Neuronal stem cell (in vitro differentiated cells): ENCODE measurements around the gene PELO.
"Not testable (repeated sequence)": the region's sequence is repeated elsewhere in the genome, so short reads cannot be mapped to it uniquely, and the experiment has no call there.

Source experiments
- DNase-seq: peaks from one replicate; pipeline ENCODE4 v3.0.0-alpha.2; 2013; ENCODE audit warnings: low spot score
- H2AFZ ChIP-seq: one replicate; pipeline ENCODE4 v1.6.1; 2013; ENCODE audit warnings: mild to moderate bottlenecking, low read length, inconsistent platforms
- H2AK5ac ChIP-seq: 2 replicates; pipeline ENCODE4 v1.6.1; 2013; ENCODE audit warnings: low read depth, mild to moderate bottlenecking, inconsistent platforms, low read length, moderate library complexity, mixed read lengths
- H2BK120ac ChIP-seq: 2 replicates; pipeline ENCODE4 v1.6.1; 2013; ENCODE audit warnings: low read depth, mild to moderate bottlenecking, inconsistent platforms, low read length, moderate library complexity, mixed read lengths
- H2BK12ac ChIP-seq: one replicate; pipeline ENCODE4 v1.6.1; 2013; ENCODE audit warnings: low read length, inconsistent platforms
- H2BK15ac ChIP-seq: 2 replicates; pipeline ENCODE4 v1.6.1; 2013; ENCODE audit warnings: mild to moderate bottlenecking, low read length, inconsistent platforms, mixed read lengths
- H2BK5ac ChIP-seq: one replicate; pipeline ENCODE4 v1.6.1; 2013; ENCODE audit warnings: inconsistent platforms, mild to moderate bottlenecking, low read length, moderate library complexity
- H3K14ac ChIP-seq: one replicate; pipeline ENCODE4 v1.6.1; 2013; ENCODE audit warnings: low read length, inconsistent platforms
- H3K18ac ChIP-seq: 2 replicates; pipeline ENCODE4 v1.6.1; 2013; ENCODE audit warnings: low read length, inconsistent platforms
- H3K23ac ChIP-seq: 2 replicates; pipeline ENCODE4 v1.6.1; 2013; ENCODE audit warnings: low read depth, mild to moderate bottlenecking, mixed read lengths, low read length, inconsistent platforms; ENCODE audit not compliant: poor library complexity
- H3K27ac ChIP-seq: replicated peaks from 3 replicates; pipeline ENCODE4 v1.5.1; 2013; ENCODE audit warnings: low read length, inconsistent platforms
- H3K27me3 ChIP-seq, 3 experiments: 2 replicates each; pipeline ENCODE4 v1.6.1; 2013; ENCODE audit warnings: low read length in 3 of 3, mild to moderate bottlenecking in 2 of 3, inconsistent platforms in 1 of 3, low read depth in 1 of 3, mixed read lengths in 1 of 3, moderate library complexity in 1 of 3; ENCODE audit not compliant: control insufficient read depth in 3 of 3, insufficient read depth in 3 of 3
- H3K36me3 ChIP-seq, 2 donors: replicated peaks in 1 of 2; 2 replicates each; pipeline ENCODE4 v1.6.1; 2013; ENCODE audit warnings: low read length in 2 of 2; ENCODE audit not compliant: control insufficient read depth in 2 of 2, insufficient read depth in 2 of 2
- H3K4ac ChIP-seq: 2 replicates; pipeline ENCODE4 v1.6.1; 2013; ENCODE audit warnings: inconsistent platforms, mild to moderate bottlenecking, low read length, moderate library complexity
- H3K4me1 ChIP-seq, 2 donors: 1 replicate in 1 of 2; 2 replicates in 1 of 2; pipeline ENCODE4 v1.6.1; 2013; ENCODE audit warnings: low read length in 2 of 2, low read depth in 1 of 2; ENCODE audit not compliant: control insufficient read depth in 2 of 2, insufficient read depth in 1 of 2
- H3K4me2 ChIP-seq: one replicate; pipeline ENCODE4 v1.6.1; 2013; ENCODE audit warnings: mild to moderate bottlenecking, low read length, inconsistent platforms; ENCODE audit not compliant: insufficient read depth, poor library complexity, severe bottlenecking
- H3K4me3 ChIP-seq, 2 donors: 2 replicates each; pipeline ENCODE4 v1.5.1; 2013; ENCODE audit warnings: low read length in 2 of 2, mild to moderate bottlenecking in 2 of 2, inconsistent platforms in 1 of 2, moderate library complexity in 1 of 2
- H3K79me1 ChIP-seq: one replicate; pipeline ENCODE4 v1.6.1; 2013; ENCODE audit warnings: low read depth, mild to moderate bottlenecking, inconsistent platforms, low read length, moderate library complexity
- H3K9ac ChIP-seq: one replicate; pipeline ENCODE4 v1.6.1; 2013; ENCODE audit warnings: mild to moderate bottlenecking, low read depth, low read length, inconsistent platforms; ENCODE audit not compliant: poor library complexity
- H3K9me3 ChIP-seq, 2 donors: replicated peaks in 1 of 2; 2 replicates each; pipeline versions ENCODE3 to v1.6.1; 2013; ENCODE audit warnings: low read length in 2 of 2, mild to moderate bottlenecking in 2 of 2, inconsistent platforms in 1 of 2, low read depth in 1 of 2, mixed read lengths in 1 of 2, moderate library complexity in 1 of 2; ENCODE audit not compliant: control insufficient read depth in 2 of 2, insufficient read depth in 1 of 2
- H4K8ac ChIP-seq: one replicate; pipeline ENCODE4 v1.6.1; 2013; ENCODE audit warnings: low read depth, mild to moderate bottlenecking, inconsistent platforms, low read length, moderate library complexity
- H4K91ac ChIP-seq: one replicate; pipeline ENCODE4 v1.6.1; 2013; ENCODE audit warnings: low read length, low read depth, mild to moderate bottlenecking, inconsistent platforms; ENCODE audit not compliant: poor library complexity
- WGBS, 2 donors: extraction: QIAGEN DNeasy Blood & Tissue Kit; methylation state at CpG; one replicate each; pipeline ENCODE4 v1.1.7; 2013; ENCODE audit warnings: missing lambda C conversion rate in 2 of 2, mixed read lengths in 1 of 2; ENCODE audit not compliant: insufficient read length in 2 of 2, insufficient replicate concordance in 1 of 2; ENCODE audit errors: extremely low coverage in 2 of 2; 5-methylcytosine and 5-hydroxymethylcytosine counted together

Gene PELO

DNA sequence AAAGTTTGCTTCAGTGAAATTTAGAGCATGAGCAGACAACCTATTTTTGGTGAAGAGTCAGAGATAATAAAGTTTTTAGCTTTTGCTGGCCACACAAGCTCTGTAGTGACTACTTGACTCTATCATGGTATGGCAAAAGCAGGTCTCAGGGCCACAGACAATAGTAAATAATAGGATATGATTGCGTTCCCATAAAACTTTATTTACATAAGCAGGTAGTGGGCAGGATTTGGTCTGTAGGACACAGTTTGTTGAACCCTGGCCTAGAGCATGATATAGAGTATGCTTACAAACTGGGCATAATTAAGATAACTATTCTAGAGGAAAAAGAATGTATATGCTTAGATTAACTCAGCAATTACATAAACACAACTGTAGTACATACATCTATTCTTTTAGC is 30.1 kb downstream of the PELO start:
- Histone ChIP-seq H2AFZ (no peak overlapping the region), H3K4me3 (no peak overlapping the region), H2AK5ac (no peak overlapping the region), H3K4me1 (peaks cover 0 to 2% of the 10 kb centered on the region in 2 donors), H3K9me3 (peaks cover 0 to 4% of the 10 kb centered on the region in 2 donors), H3K23ac (no peak overlapping the region), H3K18ac (no peak overlapping the region), H3K4ac (no peak overlapping the region), H2BK15ac (no peak overlapping the region), H2BK12ac (no peak overlapping the region), H3K4me2 (no peak overlapping the region), H3K79me1 (no peaks in the 10 kb centered on the region), H3K27me3 (no peaks in the 10 kb centered on the region), H3K14ac (no peak overlapping the region), H3K9ac (no peak overlapping the region), H2BK120ac (no peak overlapping the region), H4K8ac (no peak overlapping the region), H3K36me3 (no peaks in the 10 kb centered on the region), H4K91ac (no peak overlapping the region), H3K27ac (no peak overlapping the region), H2BK5ac (no peak overlapping the region)
- no CpG with 5 or more reads among the region's 1 CpG for WGBS, 2 donors
- DNase-seq = no peak

DNA sequence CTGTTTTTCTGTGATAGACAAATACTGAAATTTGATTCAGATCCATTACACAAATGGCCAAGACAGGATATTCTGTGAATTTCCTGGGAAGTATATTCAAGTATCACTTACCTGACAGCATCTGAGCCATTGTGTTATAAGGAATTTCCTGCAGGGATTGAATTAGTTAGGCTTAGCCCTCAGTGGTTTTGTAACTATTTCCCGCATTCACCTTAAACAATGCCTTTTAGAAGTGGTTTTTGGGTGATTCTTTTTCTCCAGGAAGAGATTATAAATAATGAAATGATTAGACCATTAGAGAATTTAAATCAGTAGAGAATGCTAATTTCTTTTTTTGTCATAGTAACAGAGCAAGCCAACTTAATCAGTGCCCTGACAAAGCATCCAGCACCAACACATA is 30.6 kb downstream of the PELO start:
- H3K27me3 ChIP-seq = no peaks in the 10 kb centered on the region
- H3K36me3 ChIP-seq = no peaks in the 10 kb centered on the region
- H3K4me2 ChIP-seq = no peak overlapping the region
- no peak overlapping the region for H2BK5ac ChIP-seq
- H3K4ac ChIP-seq = no peak overlapping the region
- H3K9ac ChIP-seq = no peak overlapping the region
- no peak overlapping the region for H4K8ac ChIP-seq
- H3K4me1 ChIP-seq = peaks cover 0 to 2% of the 10 kb centered on the region in 2 donors
- H3K18ac ChIP-seq = no peak overlapping the region
- no peak overlapping the region for H2AK5ac ChIP-seq
- H2BK120ac ChIP-seq = no peak overlapping the region
- no peak overlapping the region for H3K4me3 ChIP-seq
- H2BK15ac ChIP-seq = no peak overlapping the region
- H3K23ac ChIP-seq = no peak overlapping the region
- no peak overlapping the region for H3K27ac ChIP-seq
- H3K9me3 ChIP-seq = peaks cover 0 to 4% of the 10 kb centered on the region in 2 donors
- no peak overlapping the region for H2AFZ ChIP-seq
- DNase-seq = no peak
- no peaks in the 10 kb centered on the region for H3K79me1 ChIP-seq
- no CpG with 5 or more reads among the region's 1 CpG for WGBS, 2 donors
- H3K14ac ChIP-seq = no peak overlapping the region
- H2BK12ac ChIP-seq = no peak overlapping the region
- no peak overlapping the region for H4K91ac ChIP-seq

DNA sequence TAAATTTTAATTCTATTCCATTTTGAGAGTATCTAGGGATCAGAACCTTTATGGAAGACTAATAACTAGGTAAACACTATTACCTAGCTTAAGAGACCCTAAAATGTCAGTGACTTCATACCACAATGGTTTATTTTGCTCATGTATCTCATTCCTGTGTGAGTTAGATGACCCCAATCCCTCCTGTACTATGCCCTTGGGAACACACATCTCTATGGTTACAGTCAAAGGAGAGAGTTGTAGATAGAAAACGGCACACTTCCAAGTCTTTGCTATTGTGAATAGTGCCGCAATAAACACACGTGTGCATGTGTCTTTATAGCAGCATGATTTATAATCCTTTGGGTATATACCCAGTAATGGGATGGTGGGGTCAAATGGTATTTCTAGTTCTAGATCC is 31.1 kb downstream of the PELO start:
- H3K23ac ChIP-seq, H3K36me3 ChIP-seq, H3K9me3 ChIP-seq, H3K79me1 ChIP-seq, H2BK12ac ChIP-seq, H3K27ac ChIP-seq, H3K9ac ChIP-seq, H3K4ac ChIP-seq, H3K27me3 ChIP-seq, H4K8ac ChIP-seq, H3K4me2 ChIP-seq, H3K18ac ChIP-seq, H3K4me3 ChIP-seq, DNase-seq, H2BK15ac ChIP-seq, H2AFZ ChIP-seq, H4K91ac ChIP-seq, H3K4me1 ChIP-seq, H2AK5ac ChIP-seq, H3K14ac ChIP-seq, H2BK120ac ChIP-seq, H2BK5ac ChIP-seq: not testable (repeated sequence)
- no CpG with 5 or more reads among the region's 3 CpGs for WGBS, 2 donors

- H3K18ac ChIP-seq = no peak overlapping the region
- no peak overlapping the region for H3K23ac ChIP-seq
These were observed 34.2 kb downstream of the PELO start for GRCh38 chr5:52821901-52822300.

More at GRCh38 chr5:52821901-52822300, 34.2 kb downstream of the PELO start:
- Histone ChIP-seq H2BK5ac (no peak overlapping the region), H2BK120ac (no peak overlapping the region), H3K9me3 (no peaks in the 10 kb centered on the region), H3K9ac (no peak overlapping the region), H4K91ac (no peak overlapping the region), H3K4me3 (no peak overlapping the region), H2AFZ (no peak overlapping the region), H3K4me1 (no peaks in the 10 kb centered on the region), H3K36me3 (no peaks in the 10 kb centered on the region), H2BK12ac (no peak overlapping the region), H3K4ac (no peak overlapping the region), H3K14ac (no peak overlapping the region), H3K27ac (no peak overlapping the region), H3K4me2 (no peak overlapping the region), H3K27me3 (no peaks in the 10 kb centered on the region), H2BK15ac (no peak overlapping the region), H4K8ac (no peak overlapping the region), H2AK5ac (no peak overlapping the region), H3K79me1 (no peaks in the 10 kb centered on the region)
- DNase-seq = no peak
- no CpG with 5 or more reads among the region's 1 CpG for WGBS, 2 donors
